ENCODE results near the gene CPNE8.

DNA sequence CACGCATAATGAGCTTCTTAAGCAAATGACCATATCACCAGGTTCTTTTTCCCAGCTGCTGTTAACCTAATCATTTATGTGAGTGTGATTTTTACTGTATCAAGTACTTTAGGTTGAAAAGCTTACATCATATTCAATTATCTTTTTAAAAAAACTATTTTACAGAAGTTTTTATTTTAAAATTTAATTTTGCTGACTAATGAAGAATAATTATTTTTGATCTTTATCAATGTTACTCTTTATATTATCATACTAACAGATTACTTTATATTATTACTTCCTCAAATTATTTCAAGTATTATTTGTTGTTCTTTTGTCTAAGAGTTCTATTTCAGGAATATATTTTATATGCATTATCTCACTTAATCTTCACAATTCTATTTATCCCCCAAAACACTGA, 236.3 kb downstream of the CPNE8 start:
- TF ChIP-seq CTCF (IDR thresholded peaks at IDR 0.05) (no peak), POLR2A (IDR thresholded peaks at IDR 0.05) (no peak), POLR2AphosphoS5 (IDR thresholded peaks at IDR 0.05) (no peak)

Measured in prostate gland (tissue), 2 donors.